Stomach (tissue), 4 donors: ENCODE data around the gene EN1.

Experiments used
- CTCF ChIP-seq, 7 experiments: fragments of 450-650 bp in 4 of 7; fragments of 200-600 bp in 3 of 7; sonication (generic) in 3 of 7; IDR thresholded peaks; one replicate each; pipeline ENCODE4 v1.5.1; 2016 to 2019; ENCODE audit warnings: antibody characterized with exemption in 7 of 7, control low read depth in 2 of 7, mild to moderate bottlenecking in 1 of 7
- POLR2A ChIP-seq, 4 donors: fragments of 450-650 bp; IDR thresholded peaks; one replicate each; pipeline ENCODE4 v1.6.1; 2016; ENCODE audit warnings: antibody characterized with exemption in 4 of 4, control low read depth in 2 of 4, mild to moderate bottlenecking in 1 of 4, moderate library complexity in 1 of 4
- POLR2AphosphoS5 ChIP-seq, 3 donors: sonication (generic); formaldehyde crosslinking; IDR thresholded peaks; one replicate each; pipeline ENCODE4 v1.6.1; 2016; ENCODE audit warnings: antibody characterized with exemption in 3 of 3

- TF ChIP-seq CTCF (IDR thresholded peaks at IDR 0.05) (no peak), POLR2A (IDR thresholded peaks at IDR 0.05) (no peak), POLR2AphosphoS5 (IDR thresholded peaks at IDR 0.05) (no peak)
Observed at GRCh38 chr2:118889995-118890394, 42.5 kb upstream of the EN1 start.
